Right hindlimb (tissue), 1 donor: ENCODE results near the gene SLC36A4.
"Not testable (repeated sequence)": the region's sequence is repeated elsewhere in the genome, so short reads cannot be mapped to it uniquely, and the experiment has no call there.

Experiments used
- DNase-seq: peaks from one replicate; pipeline ENCODE4 v3.0.0-alpha.2; 2018

SLC36A4 gene

DNA sequence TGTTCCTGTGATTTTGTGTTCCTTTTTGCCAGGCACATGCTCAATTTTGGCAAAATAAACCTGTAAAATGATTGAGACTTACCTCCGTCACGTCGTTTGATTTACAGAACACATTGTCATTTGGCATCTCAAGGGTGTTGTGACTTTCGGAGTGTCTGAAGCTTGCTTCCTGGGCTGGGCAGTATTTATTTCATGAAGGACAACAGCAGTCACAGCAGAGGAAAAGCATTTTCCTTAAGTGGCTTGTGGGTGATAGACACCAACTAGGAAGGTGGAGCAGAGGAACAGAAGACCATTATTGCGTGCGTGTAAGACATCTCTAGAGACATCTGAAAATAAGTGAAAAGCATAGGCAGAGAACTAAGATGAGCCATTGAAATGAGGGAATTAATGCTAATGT lies 80.2 kb downstream of the SLC36A4 start:
- no peak for DNase-seq

DNA sequence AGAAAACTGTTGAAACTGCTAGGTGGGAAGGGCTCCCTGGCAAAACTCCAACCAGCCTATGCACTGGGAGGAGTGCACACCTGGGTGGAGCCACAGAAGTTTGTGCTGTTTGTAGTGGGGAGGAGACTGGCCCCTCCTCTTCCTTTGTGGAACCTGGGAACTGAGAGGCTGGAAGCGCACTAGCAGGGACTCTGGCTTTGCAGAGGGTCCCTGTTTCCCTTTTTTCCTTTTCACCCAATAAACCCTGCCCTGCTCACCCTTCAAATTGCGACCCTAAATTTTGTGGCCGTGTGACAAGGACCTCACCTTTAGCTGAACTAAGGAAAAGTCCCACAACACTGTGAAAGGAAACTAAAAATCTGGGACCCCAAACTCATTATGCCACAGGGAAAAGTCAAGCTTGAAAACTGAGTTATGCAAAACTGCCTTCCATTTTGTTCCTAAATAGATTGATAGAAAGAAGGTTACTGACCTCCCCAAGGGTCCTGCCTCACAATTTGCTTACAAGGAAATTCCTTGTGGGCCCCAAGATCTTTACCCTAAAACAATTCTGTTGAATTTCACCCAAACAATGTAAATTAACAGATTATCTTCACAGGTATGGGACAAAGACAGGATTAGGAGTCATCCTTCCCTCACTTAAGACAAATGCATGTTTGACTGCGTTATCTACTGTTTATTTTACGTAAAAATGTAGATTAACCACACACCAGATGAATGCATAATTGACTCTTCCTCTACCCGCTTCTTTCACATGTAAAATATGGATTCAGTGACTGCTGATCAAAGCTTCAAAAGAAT lies 81.0 kb downstream of the SLC36A4 start:
- no peak for DNase-seq

DNA sequence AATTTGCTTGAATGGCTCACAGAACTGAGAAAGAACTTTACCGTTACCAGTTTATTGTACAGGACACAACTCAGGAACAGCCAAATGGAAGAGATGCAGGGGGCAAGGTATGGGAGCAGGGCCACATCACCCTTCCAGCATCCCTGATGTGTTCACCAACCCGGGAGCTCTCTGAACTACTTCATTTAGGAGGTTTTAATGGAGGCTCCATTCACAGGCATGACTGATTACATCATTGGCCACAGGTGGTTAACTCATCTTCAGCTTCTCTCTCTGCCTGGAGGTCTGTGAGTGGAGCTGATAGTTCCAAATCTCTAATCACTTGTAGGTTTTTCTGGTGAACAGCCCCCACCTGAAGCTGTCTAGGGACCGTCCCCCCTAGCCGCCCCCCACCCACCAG lies 83.5 kb downstream of the SLC36A4 start:
- DNase-seq, result no peak

DNA sequence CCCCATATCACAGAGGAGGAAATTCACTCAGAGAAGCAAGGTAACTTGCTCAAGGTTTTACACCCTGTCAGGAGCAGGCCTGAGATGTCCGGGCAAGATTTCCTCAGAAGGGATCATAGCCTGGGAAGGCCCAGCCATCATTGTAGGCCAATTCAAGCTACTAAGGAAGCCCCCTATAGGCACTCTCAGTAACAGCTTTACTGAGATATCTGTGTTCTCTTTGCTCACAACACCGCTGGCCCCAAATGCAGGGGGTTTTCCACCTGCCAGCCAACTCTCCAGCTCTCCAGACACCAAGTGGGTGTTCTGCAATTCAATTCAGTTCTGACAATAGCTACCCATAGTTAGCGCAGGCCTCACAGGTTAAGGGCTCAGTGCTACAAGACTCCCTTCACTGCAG lies 84.0 kb downstream of the SLC36A4 start:
- no peak for DNase-seq

DNA sequence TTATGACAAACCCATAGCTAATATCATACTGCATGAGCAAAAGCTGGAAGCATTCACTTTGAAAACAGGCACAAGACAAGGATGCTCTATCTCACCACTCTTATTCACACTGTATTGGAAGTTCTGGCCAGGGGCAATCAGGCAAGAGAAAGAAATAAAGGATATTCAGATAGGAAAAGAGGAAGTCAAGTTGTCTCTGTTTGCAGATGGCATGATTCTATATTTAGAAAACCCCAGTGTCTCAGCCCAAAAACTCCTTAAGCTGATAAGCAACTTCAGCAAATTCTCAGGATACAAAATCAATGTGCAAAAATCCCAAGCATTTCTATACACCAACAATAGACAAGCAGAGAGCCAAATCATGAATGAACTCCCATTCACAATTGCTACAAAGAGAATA lies 86.6 kb downstream of the SLC36A4 start:
- not testable (repeated sequence) for DNase-seq

DNA sequence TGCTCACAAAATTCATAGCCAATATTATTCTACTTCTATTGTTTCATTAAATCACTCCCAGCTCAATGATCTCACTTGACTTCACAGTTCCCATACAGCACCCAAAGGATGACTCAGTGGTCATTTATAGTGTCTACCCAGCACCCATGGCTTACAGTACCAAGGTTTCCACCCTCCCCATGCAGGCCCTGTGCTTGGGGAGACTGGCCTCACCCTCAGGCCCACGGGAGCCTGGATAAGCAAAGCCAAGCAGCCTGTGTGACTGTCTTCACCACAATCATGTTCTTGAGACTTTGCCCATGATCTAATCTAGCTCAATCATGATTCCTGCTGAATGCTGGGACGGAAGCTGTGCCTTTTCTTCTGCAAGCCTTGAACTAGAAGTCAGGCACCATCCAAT lies 97.6 kb downstream of the SLC36A4 start:
- DNase-seq, result no peak

DNA sequence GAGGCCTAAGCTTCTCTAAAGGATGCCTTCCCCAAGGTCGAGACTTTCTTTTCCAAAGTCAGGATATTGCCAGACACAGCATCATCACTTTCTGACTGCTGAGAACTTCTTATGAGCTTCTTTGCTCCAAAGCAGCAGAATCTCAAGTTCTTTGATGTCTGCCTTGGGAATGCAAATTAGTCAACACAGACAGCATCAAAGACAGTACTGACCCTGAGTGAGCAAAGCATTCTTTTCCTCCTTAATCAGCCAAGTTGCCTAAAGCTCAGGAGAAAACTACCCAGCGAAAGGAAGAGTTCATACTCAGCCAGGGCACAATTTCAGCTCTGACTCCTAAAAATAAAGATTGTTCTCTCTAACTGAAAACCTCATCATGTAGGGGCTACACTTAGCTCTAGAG lies 98.0 kb downstream of the SLC36A4 start:
- DNase-seq, result no peak
